ENCODE data around the gene PTK6.
"Not testable (repeated sequence)": the region's sequence is repeated elsewhere in the genome, so short reads cannot be mapped to it uniquely, and the experiment has no call there.

GRCh38 chr20:63514520-63514919, 22.7 kb downstream of the PTK6 start:
- TF ChIP-seq CTCF, POLR2A (IDR thresholded peaks at IDR 0.05): not testable (repeated sequence)
